Peyer's patch (tissue), 4 donors: Measurements from ENCODE around the gene WDR26. TPM values are rescaled to one million over a fixed set of nuclear protein-coding genes. Genes with fewer than 3 reads are reported as not detected.

ENCODE experiments used
- DNase-seq, 3 donors: peaks; one replicate each; pipeline ENCODE4 v3.0.0-alpha.2; 2017 to 2019
- H3K27ac ChIP-seq, 4 donors: fragments of 200-600 bp; sonication (generic); one replicate each; pipeline ENCODE4 v1.5.1; 2016 to 2019
- H3K27me3 ChIP-seq, 2 donors: fragments of 200-600 bp; sonication (generic); one replicate each; pipeline ENCODE4 v1.5.1; 2019
- H3K36me3 ChIP-seq, 3 donors: fragments of 200-600 bp; sonication (generic); one replicate each; pipeline ENCODE4 v1.5.1; 2016 to 2019
- H3K4me1 ChIP-seq, 4 donors: fragments of 200-600 bp; sonication (generic); one replicate each; pipeline ENCODE4 v1.5.1; 2016 to 2019
- H3K4me3 ChIP-seq, 4 donors: fragments of 200-600 bp; sonication (generic); 1 replicate in 3 of 4; 2 replicates in 1 of 4; pipeline ENCODE4 v1.5.1; 2016 to 2019; ENCODE audit warnings: mild to moderate bottlenecking in 1 of 4
- H3K9me3 ChIP-seq, 4 donors: fragments of 200-600 bp; sonication (generic); one replicate each; pipeline ENCODE4 v1.5.1; 2016 to 2019; ENCODE audit warnings: mild to moderate bottlenecking in 1 of 4
- POLR2A ChIP-seq, 2 donors: fragments of 450-650 bp; IDR thresholded peaks; one replicate each; pipeline ENCODE4 v1.5.1; 2017; ENCODE audit warnings: antibody characterized with exemption in 2 of 2, mild to moderate bottlenecking in 2 of 2, moderate library complexity in 2 of 2
- total RNA-seq, 4 donors: library from RNA; depleted of rRNA; stranded (reverse); fragments of >200 nt; gene quantifications; one replicate each; pipeline ENCODE4 v1.1.0, GENCODE V29; 2016
- TF ChIP-seq, protein P1 (sequence below), 6 experiments: fragments of 450-650 bp in 4 of 6; fragments of 200-600 bp in 2 of 6; sonication (generic) in 1 of 6; IDR thresholded peaks; one replicate each; pipeline ENCODE4 v1.5.1; 2017 to 2019; ENCODE audit warnings: antibody characterized with exemption in 6 of 6, mild to moderate bottlenecking in 3 of 6, moderate library complexity in 1 of 6

The WDR26 gene
- total RNA-seq, 4 donors from 2014 or later: 48.0 to 80.9 (median 61.2) TPM

DNA sequence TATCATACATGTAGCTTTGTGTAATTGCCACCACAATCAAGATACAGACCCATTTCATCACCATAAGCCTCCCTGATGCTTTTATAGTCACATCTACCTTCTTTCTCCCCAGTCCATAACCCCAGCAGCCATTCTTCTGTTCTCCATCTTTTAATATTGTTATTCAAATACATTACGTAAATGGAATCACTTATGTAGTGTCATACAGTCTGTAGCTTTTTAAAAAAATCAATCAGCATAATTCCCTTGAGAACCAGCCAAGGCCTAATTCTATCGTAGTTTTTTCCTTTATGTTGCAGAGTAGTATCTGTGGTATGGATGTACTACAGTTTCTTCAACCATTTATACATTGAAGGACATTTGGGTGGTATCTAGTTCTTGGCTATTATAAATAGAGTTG lies 31.6 kb upstream of the WDR26 start:
- Histone ChIP-seq H3K4me3 (no peak overlapping the region), H3K27me3 (no peaks in the 10 kb centered on the region), H3K9me3 (no peaks in the 10 kb centered on the region), H3K36me3 (no peaks in the 10 kb centered on the region), H3K27ac (no peak overlapping the region), H3K4me1 (no peaks in the 10 kb centered on the region)
- no peak for DNase-seq
- no peak for TF ChIP-seq POLR2A (IDR thresholded peaks at IDR 0.05)
- TF ChIP-seq, protein P1, sequence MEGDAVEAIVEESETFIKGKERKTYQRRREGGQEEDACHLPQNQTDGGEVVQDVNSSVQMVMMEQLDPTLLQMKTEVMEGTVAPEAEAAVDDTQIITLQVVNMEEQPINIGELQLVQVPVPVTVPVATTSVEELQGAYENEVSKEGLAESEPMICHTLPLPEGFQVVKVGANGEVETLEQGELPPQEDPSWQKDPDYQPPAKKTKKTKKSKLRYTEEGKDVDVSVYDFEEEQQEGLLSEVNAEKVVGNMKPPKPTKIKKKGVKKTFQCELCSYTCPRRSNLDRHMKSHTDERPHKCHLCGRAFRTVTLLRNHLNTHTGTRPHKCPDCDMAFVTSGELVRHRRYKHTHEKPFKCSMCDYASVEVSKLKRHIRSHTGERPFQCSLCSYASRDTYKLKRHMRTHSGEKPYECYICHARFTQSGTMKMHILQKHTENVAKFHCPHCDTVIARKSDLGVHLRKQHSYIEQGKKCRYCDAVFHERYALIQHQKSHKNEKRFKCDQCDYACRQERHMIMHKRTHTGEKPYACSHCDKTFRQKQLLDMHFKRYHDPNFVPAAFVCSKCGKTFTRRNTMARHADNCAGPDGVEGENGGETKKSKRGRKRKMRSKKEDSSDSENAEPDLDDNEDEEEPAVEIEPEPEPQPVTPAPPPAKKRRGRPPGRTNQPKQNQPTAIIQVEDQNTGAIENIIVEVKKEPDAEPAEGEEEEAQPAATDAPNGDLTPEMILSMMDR (IDR thresholded peaks at IDR 0.05): no peak

DNA sequence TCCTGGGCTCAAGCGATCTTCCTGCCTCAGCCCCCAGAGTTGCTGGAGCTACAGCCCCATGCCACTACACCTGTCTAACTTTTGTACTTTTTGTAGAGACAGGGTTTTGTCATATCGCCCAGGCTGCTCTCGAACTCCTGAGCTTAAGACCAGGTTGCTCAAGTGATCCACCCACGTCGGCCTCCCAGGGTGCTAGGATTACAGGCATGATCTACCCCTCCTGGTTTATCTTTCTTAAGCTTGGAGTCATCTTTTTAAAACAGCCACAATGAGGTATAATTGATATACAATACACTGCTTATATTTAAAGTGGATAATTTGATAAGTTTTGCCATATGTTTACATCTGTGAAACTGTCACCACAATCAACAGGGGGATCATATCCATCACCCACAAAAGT lies 25.4 kb upstream of the WDR26 start:
- TF ChIP-seq, protein P1 (IDR thresholded peaks at IDR 0.05): no peak
- TF ChIP-seq POLR2A (IDR thresholded peaks at IDR 0.05): no peak
- Histone ChIP-seq H3K4me1 (peaks cover 0 to 10% (median 2%) of the 10 kb centered on the region in 4 donors), H3K4me3 (no peak overlapping the region), H3K36me3 (no peaks in the 10 kb centered on the region), H3K9me3 (no peaks in the 10 kb centered on the region), H3K27me3 (no peaks in the 10 kb centered on the region), H3K27ac (no peak overlapping the region)
- DNase-seq: no peak

DNA sequence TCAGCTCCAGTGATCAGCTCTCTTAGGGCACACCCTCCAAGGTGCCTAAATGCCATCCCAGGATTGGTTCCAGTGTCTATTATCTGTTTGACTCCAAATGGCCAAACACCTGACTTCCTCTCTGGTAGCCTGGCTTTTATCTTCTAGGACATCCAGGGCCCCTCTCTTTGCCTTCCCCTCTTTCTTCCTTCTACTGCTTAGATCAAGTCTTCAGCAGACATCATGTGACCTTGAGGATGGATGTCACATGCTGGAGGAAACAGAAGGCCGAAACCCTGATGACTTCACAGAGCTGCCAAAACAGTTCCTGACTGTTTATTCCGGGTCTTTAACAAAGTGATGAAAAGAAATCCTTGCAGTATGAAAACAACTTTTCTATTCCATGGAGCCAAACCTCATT lies 24.4 kb upstream of the WDR26 start:
- peaks cover 0 to 10% (median 2%) of the 10 kb centered on the region in 4 donors for H3K4me1 ChIP-seq
- TF ChIP-seq, protein P1 (IDR thresholded peaks at IDR 0.05): no peak
- TF ChIP-seq POLR2A (IDR thresholded peaks at IDR 0.05): no peak
- no peaks in the 10 kb centered on the region for H3K9me3 ChIP-seq
- no peaks in the 10 kb centered on the region for H3K27me3 ChIP-seq
- no peak overlapping the region for H3K4me3 ChIP-seq
- no peaks in the 10 kb centered on the region for H3K36me3 ChIP-seq
- no peak for DNase-seq
- H3K27ac ChIP-seq: no peak overlapping the region

DNA sequence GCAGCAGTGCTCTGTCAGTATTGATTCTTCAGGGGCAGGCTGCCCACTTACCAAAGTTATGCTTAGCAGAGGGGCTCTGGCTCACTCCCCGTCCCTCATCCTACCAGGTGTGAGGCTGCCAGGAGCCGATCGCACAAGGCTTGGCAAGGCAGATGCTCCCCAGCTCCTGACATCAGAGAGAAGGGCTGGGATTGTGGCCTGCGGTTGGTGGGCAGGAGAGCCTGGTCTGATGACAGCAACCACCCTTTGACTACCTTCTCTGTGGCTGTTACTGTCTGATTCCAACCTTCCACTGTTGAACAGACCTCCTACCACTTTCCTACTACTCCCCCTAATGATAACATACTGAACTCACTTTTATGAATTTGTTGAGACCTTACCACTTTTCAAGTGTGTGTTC lies 23.7 kb upstream of the WDR26 start:
- H3K36me3 ChIP-seq: no peaks in the 10 kb centered on the region
- H3K4me1 ChIP-seq: peaks cover 0 to 10% (median 2%) of the 10 kb centered on the region in 4 donors
- TF ChIP-seq POLR2A (IDR thresholded peaks at IDR 0.05): no peak
- TF ChIP-seq, protein P1 (IDR thresholded peaks at IDR 0.05): no peak
- H3K27ac ChIP-seq: no peak overlapping the region
- DNase-seq: no peak
- no peaks in the 10 kb centered on the region for H3K27me3 ChIP-seq
- no peak overlapping the region for H3K4me3 ChIP-seq
- no peaks in the 10 kb centered on the region for H3K9me3 ChIP-seq

DNA sequence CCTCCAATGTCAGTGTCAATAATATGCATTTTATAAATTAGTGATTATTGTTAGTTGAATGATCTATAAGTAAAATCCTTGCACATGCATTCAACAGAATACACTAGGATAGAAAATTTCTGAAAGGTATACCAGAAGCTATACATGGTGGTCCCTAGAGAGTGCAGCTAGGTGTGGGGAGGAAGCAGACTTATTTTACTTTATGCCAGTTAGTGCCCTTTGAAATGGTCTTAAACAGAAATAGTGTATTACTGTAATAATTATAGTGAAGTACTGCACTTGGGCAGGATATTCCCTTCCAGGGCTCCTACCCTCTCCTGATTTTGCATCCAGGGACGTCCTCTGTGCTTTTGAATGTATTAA lies 23.2 kb upstream of the WDR26 start:
- Histone ChIP-seq H3K36me3 (no peaks in the 10 kb centered on the region), H3K4me1 (peaks cover 0 to 10% (median 2%) of the 10 kb centered on the region in 4 donors), H3K4me3 (no peak overlapping the region), H3K27me3 (no peaks in the 10 kb centered on the region), H3K9me3 (no peaks in the 10 kb centered on the region), H3K27ac (no peak overlapping the region)
- TF ChIP-seq POLR2A (IDR thresholded peaks at IDR 0.05): no peak
- TF ChIP-seq, protein P1 (IDR thresholded peaks at IDR 0.05): no peak
- DNase-seq: no peak

DNA sequence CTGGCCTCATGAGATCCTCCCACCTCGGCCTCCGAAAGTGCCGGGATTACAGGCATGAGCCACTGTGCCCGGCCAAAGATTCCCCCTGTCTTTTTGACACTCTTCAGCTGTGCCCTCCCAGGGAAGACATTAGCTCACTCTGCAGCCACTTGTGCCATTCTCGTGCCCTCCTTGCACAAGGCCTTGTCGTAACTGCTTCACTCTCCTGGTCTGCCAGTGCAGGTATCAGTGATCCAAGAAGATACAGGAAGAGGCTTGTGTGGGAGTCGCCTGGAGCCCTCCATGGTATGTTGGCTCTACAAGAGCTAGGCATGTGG lies 22.0 kb upstream of the WDR26 start:
- H3K36me3 ChIP-seq: no peaks in the 10 kb centered on the region
- no peaks in the 10 kb centered on the region for H3K9me3 ChIP-seq
- H3K4me3 ChIP-seq: no peak overlapping the region
- no peak for DNase-seq
- H3K4me1 ChIP-seq: peaks cover 0 to 10% (median 2%) of the 10 kb centered on the region in 4 donors
- peak overlapping the region; percentile 19 to 75 (median 26) for H3K27ac ChIP-seq
- TF ChIP-seq, protein P1 (IDR thresholded peaks at IDR 0.05): no peak
- no peak for TF ChIP-seq POLR2A (IDR thresholded peaks at IDR 0.05)
- H3K27me3 ChIP-seq: no peaks in the 10 kb centered on the region
